CD14-positive monocyte (primary cell): ENCODE measurements around the gene DYRK1A. TPM values are rescaled to one million over a fixed set of nuclear protein-coding genes. Genes with fewer than 3 reads are reported as not detected.

Experiments
- DNase-seq, 3 donors: peaks; one replicate each; pipeline ENCODE4 v3.0.0-alpha.2; 2011 to 2022
- H2AFZ ChIP-seq: 2 replicates; pipeline ENCODE4 v1.6.0; 2012; ENCODE audit warnings: mild to moderate bottlenecking, low read depth, low read length, inconsistent platforms; ENCODE audit not compliant: insufficient read depth, poor library complexity, severe bottlenecking
- H3K27ac ChIP-seq, 2 donors: 1 replicate in 1 of 2; 2 replicates in 1 of 2; pipeline ENCODE4 v1.5.1; 2012 to 2013; ENCODE audit warnings: low read length in 2 of 2, control low read depth in 1 of 2, inconsistent platforms in 1 of 2, low read depth in 1 of 2, mild to moderate bottlenecking in 1 of 2
- H3K27me3 ChIP-seq, 2 donors: one replicate each; pipeline versions ENCODE4 v1.6.0 to v1.6.1; 2011 to 2013; ENCODE audit warnings: low read length in 2 of 2; ENCODE audit not compliant: control insufficient read depth in 2 of 2, insufficient read depth in 2 of 2
- H3K36me3 ChIP-seq, 2 donors: replicated peaks in 1 of 2; 1 replicate in 1 of 2; 2 replicates in 1 of 2; pipeline versions ENCODE4 v1.5.1 to v1.6.1; 2012 to 2013; ENCODE audit warnings: low read length in 2 of 2, control low read depth in 1 of 2, inconsistent platforms in 1 of 2, mild to moderate bottlenecking in 1 of 2; ENCODE audit not compliant: insufficient read depth in 2 of 2, control insufficient read depth in 1 of 2
- H3K4me1 ChIP-seq, 2 donors: 1 replicate in 1 of 2; 2 replicates in 1 of 2; pipeline versions ENCODE4 v1.5.1 to v1.6.1; 2012 to 2013; ENCODE audit warnings: low read length in 2 of 2, control low read depth in 1 of 2, inconsistent platforms in 1 of 2, mild to moderate bottlenecking in 1 of 2, moderate library complexity in 1 of 2; ENCODE audit not compliant: insufficient read depth in 2 of 2, control insufficient read depth in 1 of 2
- H3K4me2 ChIP-seq: replicated peaks from 2 replicates; pipeline ENCODE3; 2012; ENCODE audit warnings: low read length, moderate library complexity, mild to moderate bottlenecking; ENCODE audit not compliant: poor library complexity, severe bottlenecking; ENCODE audit errors: extremely low read depth
- H3K4me3 ChIP-seq, 3 experiments: fragments of 200-600 bp in 1 of 3; sonication (generic) in 1 of 3; replicated peaks in 1 of 3; 1 replicate in 2 of 3; 2 replicates in 1 of 3; pipeline ENCODE4 v1.5.1; 2011 to 2013; ENCODE audit warnings: low read length in 3 of 3, mild to moderate bottlenecking in 3 of 3, control low read depth in 2 of 3, low read depth in 2 of 3, inconsistent platforms in 1 of 3, moderate library complexity in 1 of 3
- H3K79me2 ChIP-seq: 2 replicates; pipeline ENCODE4 v1.6.0; 2012; ENCODE audit warnings: mild to moderate bottlenecking, control low read depth, inconsistent platforms, low read length, moderate library complexity; ENCODE audit not compliant: insufficient read depth
- H3K9ac ChIP-seq: 2 replicates; pipeline ENCODE4 v1.6.0; 2017; ENCODE audit warnings: low read length, mild to moderate bottlenecking; ENCODE audit not compliant: insufficient read depth, poor library complexity, severe bottlenecking
- H3K9me3 ChIP-seq, 2 donors: replicated peaks in 1 of 2; 1 replicate in 1 of 2; 2 replicates in 1 of 2; pipeline versions ENCODE4 v1.5.1 to v1.6.1; 2012 to 2013; ENCODE audit warnings: low read length in 2 of 2, control low read depth in 1 of 2; ENCODE audit not compliant: control insufficient read depth in 1 of 2, insufficient read depth in 1 of 2
- H4K20me1 ChIP-seq: 2 replicates; pipeline ENCODE4 v1.6.0; 2012; ENCODE audit warnings: mild to moderate bottlenecking, low read length, control low read depth, moderate library complexity; ENCODE audit not compliant: insufficient read depth
- H3K27ac Mint-ChIP-seq, 7 donors: one replicate each; pipeline ENCODE4 v1.8.0; 2020; ENCODE audit warnings: mild to moderate bottlenecking in 7 of 7, mixed read lengths in 7 of 7, moderate library complexity in 6 of 7, inconsistent platforms in 2 of 7
- H3K27me3 Mint-ChIP-seq, 3 donors: one replicate each; pipeline ENCODE4 v1.8.0; 2021 to 2022; ENCODE audit warnings: low read depth in 3 of 3, mild to moderate bottlenecking in 3 of 3, mixed read lengths in 3 of 3, moderate library complexity in 3 of 3, inconsistent platforms in 1 of 3
- H3K36me3 Mint-ChIP-seq, 2 donors: one replicate each; pipeline ENCODE4 v1.8.0; 2020; ENCODE audit warnings: mixed read lengths in 2 of 2, inconsistent platforms in 1 of 2, mild to moderate bottlenecking in 1 of 2
- H3K4me1 Mint-ChIP-seq: one replicate; pipeline ENCODE4 v1.8.0; 2020; ENCODE audit warnings: mild to moderate bottlenecking, mixed read lengths
- H3K4me3 Mint-ChIP-seq, 2 donors: one replicate each; pipeline ENCODE4 v1.8.0; 2020; ENCODE audit warnings: mild to moderate bottlenecking in 2 of 2, mixed read lengths in 2 of 2, moderate library complexity in 1 of 2
- H3K9me3 Mint-ChIP-seq, 7 donors: one replicate each; pipeline ENCODE4 v1.8.0; 2020 to 2022; ENCODE audit warnings: mixed read lengths in 7 of 7, mild to moderate bottlenecking in 6 of 7, moderate library complexity in 6 of 7, inconsistent platforms in 2 of 7
- CTCF ChIP-seq: fragments of 200-600 bp; IDR thresholded peaks from one replicate; pipeline ENCODE4 v1.8.0; 2022; ENCODE audit warnings: antibody characterized with exemption, mild to moderate bottlenecking
- WGBS: methylation state at CpG from one replicate; pipeline ENCODE4 v1.1.5; 2013; ENCODE audit warnings: missing lambda C conversion rate; ENCODE audit not compliant: insufficient coverage; 5-methylcytosine and 5-hydroxymethylcytosine counted together
- intact Hi-C, 2 donors: fragments of 100-400 bp; cut with micrococcal nuclease; formaldehyde crosslinking; loops; one replicate each; pipeline versions ENCODE4 v1.15.0 to v1.15.1; 2023
- polyA plus RNA-seq, 3 donors: library from polyadenylated mRNA; depleted of rRNA in 1 of 3; unstranded in 2 of 3; stranded (reverse) in 1 of 3; fragments of 300-500 nt in 2 of 3; fragments of >200 nt in 1 of 3; fragmentation: Illumina TruSeq in 2 of 3; gene quantifications; 1 replicate in 2 of 3; 2 replicates in 1 of 3; pipeline ENCODE4 v1.2.3, GENCODE V29; 2012 to 2021

The DYRK1A gene
- polyA plus RNA-seq, 3 donors, result 1.8 to 53.5 (median 2.4) TPM

- peaks cover 31% of the 10 kb centered on the region for H3K4me1 Mint-ChIP-seq
- intact Hi-C loops, result no loop called here
- DNase-seq, result no peak
- Histone ChIP-seq H3K9me3 (no peaks in the 10 kb centered on the region), H4K20me1 (peaks cover 99% of the 10 kb centered on the region), H3K4me1 (peaks cover 2 to 12% of the 10 kb centered on the region in 2 donors), H2AFZ (no peak overlapping the region), H3K4me2 (no peak overlapping the region), H3K4me3 (no peak overlapping the region), H3K27ac (peak overlapping the region in 1 of 2 donors; percentile 66), H3K27me3 (no peaks in the 10 kb centered on the region), H3K36me3 (peaks cover 23 to 33% of the 10 kb centered on the region in 2 donors), H3K79me2 (peaks cover 100% of the 10 kb centered on the region), H3K9ac (no peak overlapping the region)
- no peak for TF ChIP-seq CTCF
- H3K9me3 Mint-ChIP-seq, result no peaks in the 10 kb centered on the region
- H3K27ac Mint-ChIP-seq, result peak overlapping the region; percentile 21 to 83 (median 69)
- no peak overlapping the region for H3K4me3 Mint-ChIP-seq
- 80% methylated on average over 1 of the region's 3 CpGs for WGBS
- peaks cover 0 to 1% (median 0%) of the 10 kb centered on the region in 3 donors for H3K27me3 Mint-ChIP-seq
- peaks cover 24 to 34% of the 10 kb centered on the region in 2 donors for H3K36me3 Mint-ChIP-seq
Observed at GRCh38 chr21:37419228-37419906, 52.8 kb downstream of the DYRK1A start.

GRCh38 chr21:37421306-37421705 lies 54.7 kb downstream of the DYRK1A start:
- Mint-ChIP-seq H3K4me1 (peaks cover 16% of the 10 kb centered on the region), H3K4me3 (no peak overlapping the region), H3K36me3 (peaks cover 33 to 38% of the 10 kb centered on the region in 2 donors), H3K27ac (no peak overlapping the region), H3K9me3 (no peaks in the 10 kb centered on the region), H3K27me3 (peaks cover 0 to 1% (median 0%) of the 10 kb centered on the region in 3 donors)
- TF ChIP-seq CTCF, result no peak
- DNase-seq, result no peak
- Histone ChIP-seq H2AFZ (no peak overlapping the region), H3K4me2 (no peak overlapping the region), H3K27me3 (no peaks in the 10 kb centered on the region), H3K79me2 (peaks cover 100% of the 10 kb centered on the region), H3K9me3 (no peaks in the 10 kb centered on the region), H3K27ac (no peak overlapping the region), H3K4me3 (no peak overlapping the region), H3K36me3 (peaks cover 29 to 52% of the 10 kb centered on the region in 2 donors), H3K4me1 (peaks cover 0 to 8% of the 10 kb centered on the region in 2 donors), H4K20me1 (peaks cover 99% of the 10 kb centered on the region), H3K9ac (no peak overlapping the region)
- intact Hi-C loops, result no loop called here
- no CpG with 5 or more reads among the region's 8 CpGs for WGBS
